Liver (tissue), 2 donors: ENCODE measurements around the gene SRPX.

ENCODE experiments used
- TF ChIP-seq, protein P1 (sequence below): IDR thresholded peaks from 2 replicates; pipeline ENCODE4 v1.6.1; 2016; ENCODE audit warnings: antibody characterized with exemption, mild to moderate bottlenecking
- TF ChIP-seq, protein P2 (sequence below): fragments of 150-350 bp; IDR thresholded peaks from 2 replicates; pipeline ENCODE4 v1.5.1; 2017; ENCODE audit warnings: improper control_type of control experiment, low read depth, low read length; ENCODE audit not compliant: missing input control
- donor health status: healthy.

DNA sequence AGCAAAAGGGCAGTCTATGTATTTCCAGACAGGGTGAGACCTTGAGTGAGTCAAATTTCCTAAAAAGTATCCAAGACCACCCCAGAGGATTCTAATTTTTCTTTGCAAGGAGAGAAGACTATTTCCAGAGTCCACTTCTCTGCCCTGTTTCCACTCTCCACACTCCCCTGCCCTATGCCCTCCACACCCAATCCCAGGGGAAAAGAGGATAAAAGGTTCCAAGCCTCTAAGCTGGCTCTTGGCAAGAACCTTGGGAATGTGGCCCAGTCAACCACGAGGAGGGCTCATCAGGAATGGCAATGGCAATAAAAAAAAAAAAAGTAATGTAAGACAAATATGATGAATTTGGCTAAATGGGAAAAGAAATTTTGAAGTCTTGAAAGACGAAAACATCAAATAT lies 65.9 kb downstream of the SRPX start:
- TF ChIP-seq, protein P1, sequence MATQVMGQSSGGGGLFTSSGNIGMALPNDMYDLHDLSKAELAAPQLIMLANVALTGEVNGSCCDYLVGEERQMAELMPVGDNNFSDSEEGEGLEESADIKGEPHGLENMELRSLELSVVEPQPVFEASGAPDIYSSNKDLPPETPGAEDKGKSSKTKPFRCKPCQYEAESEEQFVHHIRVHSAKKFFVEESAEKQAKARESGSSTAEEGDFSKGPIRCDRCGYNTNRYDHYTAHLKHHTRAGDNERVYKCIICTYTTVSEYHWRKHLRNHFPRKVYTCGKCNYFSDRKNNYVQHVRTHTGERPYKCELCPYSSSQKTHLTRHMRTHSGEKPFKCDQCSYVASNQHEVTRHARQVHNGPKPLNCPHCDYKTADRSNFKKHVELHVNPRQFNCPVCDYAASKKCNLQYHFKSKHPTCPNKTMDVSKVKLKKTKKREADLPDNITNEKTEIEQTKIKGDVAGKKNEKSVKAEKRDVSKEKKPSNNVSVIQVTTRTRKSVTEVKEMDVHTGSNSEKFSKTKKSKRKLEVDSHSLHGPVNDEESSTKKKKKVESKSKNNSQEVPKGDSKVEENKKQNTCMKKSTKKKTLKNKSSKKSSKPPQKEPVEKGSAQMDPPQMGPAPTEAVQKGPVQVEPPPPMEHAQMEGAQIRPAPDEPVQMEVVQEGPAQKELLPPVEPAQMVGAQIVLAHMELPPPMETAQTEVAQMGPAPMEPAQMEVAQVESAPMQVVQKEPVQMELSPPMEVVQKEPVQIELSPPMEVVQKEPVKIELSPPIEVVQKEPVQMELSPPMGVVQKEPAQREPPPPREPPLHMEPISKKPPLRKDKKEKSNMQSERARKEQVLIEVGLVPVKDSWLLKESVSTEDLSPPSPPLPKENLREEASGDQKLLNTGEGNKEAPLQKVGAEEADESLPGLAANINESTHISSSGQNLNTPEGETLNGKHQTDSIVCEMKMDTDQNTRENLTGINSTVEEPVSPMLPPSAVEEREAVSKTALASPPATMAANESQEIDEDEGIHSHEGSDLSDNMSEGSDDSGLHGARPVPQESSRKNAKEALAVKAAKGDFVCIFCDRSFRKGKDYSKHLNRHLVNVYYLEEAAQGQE, result no peak
- TF ChIP-seq, protein P2, sequence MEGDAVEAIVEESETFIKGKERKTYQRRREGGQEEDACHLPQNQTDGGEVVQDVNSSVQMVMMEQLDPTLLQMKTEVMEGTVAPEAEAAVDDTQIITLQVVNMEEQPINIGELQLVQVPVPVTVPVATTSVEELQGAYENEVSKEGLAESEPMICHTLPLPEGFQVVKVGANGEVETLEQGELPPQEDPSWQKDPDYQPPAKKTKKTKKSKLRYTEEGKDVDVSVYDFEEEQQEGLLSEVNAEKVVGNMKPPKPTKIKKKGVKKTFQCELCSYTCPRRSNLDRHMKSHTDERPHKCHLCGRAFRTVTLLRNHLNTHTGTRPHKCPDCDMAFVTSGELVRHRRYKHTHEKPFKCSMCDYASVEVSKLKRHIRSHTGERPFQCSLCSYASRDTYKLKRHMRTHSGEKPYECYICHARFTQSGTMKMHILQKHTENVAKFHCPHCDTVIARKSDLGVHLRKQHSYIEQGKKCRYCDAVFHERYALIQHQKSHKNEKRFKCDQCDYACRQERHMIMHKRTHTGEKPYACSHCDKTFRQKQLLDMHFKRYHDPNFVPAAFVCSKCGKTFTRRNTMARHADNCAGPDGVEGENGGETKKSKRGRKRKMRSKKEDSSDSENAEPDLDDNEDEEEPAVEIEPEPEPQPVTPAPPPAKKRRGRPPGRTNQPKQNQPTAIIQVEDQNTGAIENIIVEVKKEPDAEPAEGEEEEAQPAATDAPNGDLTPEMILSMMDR, result no peak
